Dermis lymphatic vessel endothelial cell (primary cell): ENCODE data around the gene SMC5. TPM values are rescaled to one million over a fixed set of nuclear protein-coding genes. Genes with fewer than 3 reads are reported as not detected.

Experiments used
- total RNA-seq: library from RNA; depleted of rRNA; stranded (reverse); fragments of >200 nt; gene quantifications from 2 replicates; pipeline ENCODE4 v1.2.1, GENCODE V29; 2014

The SMC5 gene
- 15.1 and 21.9 TPM in 2 replicates for total RNA-seq

GRCh38 chr9:70258692-70259511 is at the start of gene SMC5:
SMC5 (plus strand) TSS chr9:70258978; CDS start chr9:70259079, 101 bp downstream.

Other genes starting within 250 kb of the SMC5 start
- gene MAMDC2, start 215.1 kb upstream of the SMC5 start, total RNA-seq = 0.09 and 0.22 TPM in 2 replicates
- gene KLF9, start 155.7 kb downstream of the SMC5 start, total RNA-seq = 23.5 and 30.6 TPM in 2 replicates